B cell (primary cell): ENCODE measurements around the gene LCE3A.
A peak's percentile ranks its signal among the peaks of the same experiment; 100 is the strongest.

ENCODE experiments used
- CTCF ChIP-seq: fragments of 200-600 bp; IDR thresholded peaks from one replicate; pipeline ENCODE4 v1.8.0; 2022; ENCODE audit warnings: antibody characterized with exemption, mild to moderate bottlenecking
- EZH2 ChIP-seq: IDR thresholded peaks from 2 replicates; pipeline ENCODE4 v1.6.1; 2012; ENCODE audit warnings: borderline replicate concordance, low read depth, mild to moderate bottlenecking, moderate library complexity, low read length; ENCODE audit not compliant: insufficient read depth, poor library complexity, severe bottlenecking

GRCh38 chr1:152654110-152654509, 31.2 kb upstream of the LCE3A start:
- TF ChIP-seq CTCF (peak; percentile 51), EZH2 (no peak)
